IgD-negative memory B cell (primary cell): Measurements from ENCODE around the gene U2AF2. TPM values are rescaled to one million over a fixed set of nuclear protein-coding genes. Genes with fewer than 3 reads are reported as not detected.

ENCODE experiments used
- H3K27ac Mint-ChIP-seq, 3 donors: one replicate each; pipeline ENCODE4 v1.8.0; 2020 to 2022; ENCODE audit warnings: mild to moderate bottlenecking in 3 of 3, mixed read lengths in 3 of 3, moderate library complexity in 1 of 3
- H3K27me3 Mint-ChIP-seq: one replicate; pipeline ENCODE4 v1.8.0; 2021; ENCODE audit warnings: mixed read lengths
- H3K36me3 Mint-ChIP-seq: one replicate; pipeline ENCODE4 v1.8.0; 2020; ENCODE audit warnings: mild to moderate bottlenecking, mixed read lengths
- H3K4me1 Mint-ChIP-seq, 3 donors: one replicate each; pipeline ENCODE4 v1.8.0; 2020 to 2022; ENCODE audit warnings: mixed read lengths in 3 of 3, mild to moderate bottlenecking in 1 of 3
- H3K4me3 Mint-ChIP-seq, 4 donors: one replicate each; pipeline ENCODE4 v1.8.0; 2020 to 2022; ENCODE audit warnings: mild to moderate bottlenecking in 4 of 4, mixed read lengths in 4 of 4, moderate library complexity in 3 of 4
- H3K9me3 Mint-ChIP-seq, 3 donors: one replicate each; pipeline ENCODE4 v1.8.0; 2020 to 2021; ENCODE audit warnings: mixed read lengths in 3 of 3, mild to moderate bottlenecking in 1 of 3
- polyA plus RNA-seq: library from polyadenylated mRNA; unstranded; fragments of 300-500 nt; fragmentation: Illumina TruSeq; gene quantifications from one replicate; pipeline ENCODE4 v1.2.3, GENCODE V29; 2021

The U2AF2 gene
- polyA plus RNA-seq, 1 donor from 2014 or later, result 14.2 TPM

GRCh38 chr19:55667958-55668357, 13.1 kb downstream of the U2AF2 start:
- H3K27me3 Mint-ChIP-seq, result no peaks in the 10 kb centered on the region
- no peaks in the 10 kb centered on the region for H3K9me3 Mint-ChIP-seq
- H3K36me3 Mint-ChIP-seq, result no peaks in the 10 kb centered on the region
- H3K4me3 Mint-ChIP-seq, result no peak overlapping the region
- peak overlapping the region in 2 of 3 donors; percentile 25 to 76 for H3K27ac Mint-ChIP-seq
- peaks cover 6 to 13% (median 10%) of the 10 kb centered on the region in 3 donors for H3K4me1 Mint-ChIP-seq

GRCh38 chr19:55668603-55669348, 13.9 kb downstream of the U2AF2 start:
- Mint-ChIP-seq H3K4me1 (peaks cover 4 to 13% (median 10%) of the 10 kb centered on the region in 3 donors), H3K4me3 (no peak overlapping the region), H3K36me3 (no peaks in the 10 kb centered on the region), H3K9me3 (no peaks in the 10 kb centered on the region), H3K27me3 (no peaks in the 10 kb centered on the region), H3K27ac (peak overlapping the region in 1 of 3 donors; percentile 65)

GRCh38 chr19:55669418-55670279, 14.8 kb downstream of the U2AF2 start:
- no peaks in the 10 kb centered on the region for H3K9me3 Mint-ChIP-seq
- peak overlapping the region in 1 of 3 donors; percentile 65 for H3K27ac Mint-ChIP-seq
- peaks cover 4 to 15% (median 10%) of the 10 kb centered on the region in 3 donors for H3K4me1 Mint-ChIP-seq
- H3K36me3 Mint-ChIP-seq, result no peaks in the 10 kb centered on the region
- no peaks in the 10 kb centered on the region for H3K27me3 Mint-ChIP-seq
- H3K4me3 Mint-ChIP-seq, result peak overlapping the region in 1 of 4 donors; percentile 57

GRCh38 chr19:55670280-55671053, 15.6 kb downstream of the U2AF2 start:
- peak overlapping the region in 2 of 3 donors; percentile 18 to 82 for H3K27ac Mint-ChIP-seq
- no peaks in the 10 kb centered on the region for H3K9me3 Mint-ChIP-seq
- H3K36me3 Mint-ChIP-seq, result no peaks in the 10 kb centered on the region
- no peaks in the 10 kb centered on the region for H3K27me3 Mint-ChIP-seq
- H3K4me3 Mint-ChIP-seq, result peak overlapping the region in 2 of 4 donors; percentile 57 to 69
- peaks cover 6 to 15% (median 10%) of the 10 kb centered on the region in 3 donors for H3K4me1 Mint-ChIP-seq

- Mint-ChIP-seq H3K4me1 (peaks cover 8 to 17% (median 12%) of the 10 kb centered on the region in 3 donors), H3K36me3 (no peaks in the 10 kb centered on the region), H3K9me3 (no peaks in the 10 kb centered on the region), H3K27ac (peak overlapping the region in 2 of 3 donors; percentile 18 to 82), H3K27me3 (no peaks in the 10 kb centered on the region), H3K4me3 (peak overlapping the region in 2 of 4 donors; percentile 33 to 44)
Measured at GRCh38 chr19:55671054-55671378, 16.2 kb downstream of the U2AF2 start.

GRCh38 chr19:55672418-55672817, 17.6 kb downstream of the U2AF2 start:
- peak overlapping the region in 2 of 4 donors; percentile 58 to 79 for H3K4me3 Mint-ChIP-seq
- H3K4me1 Mint-ChIP-seq, result peaks cover 20 to 30% (median 26%) of the 10 kb centered on the region in 3 donors
- H3K27ac Mint-ChIP-seq, result peak overlapping the region; percentile 17 to 91 (median 62)
- H3K36me3 Mint-ChIP-seq, result peaks cover 2% of the 10 kb centered on the region
- no peaks in the 10 kb centered on the region for H3K9me3 Mint-ChIP-seq
- no peaks in the 10 kb centered on the region for H3K27me3 Mint-ChIP-seq

GRCh38 chr19:55673465-55673864, 18.6 kb downstream of the U2AF2 start:
- Mint-ChIP-seq H3K36me3 (peaks cover 2% of the 10 kb centered on the region), H3K4me3 (peak overlapping the region in 3 of 4 donors; percentile 33 to 80 (median 55)), H3K4me1 (peaks cover 30 to 40% (median 36%) of the 10 kb centered on the region in 3 donors), H3K27me3 (no peaks in the 10 kb centered on the region), H3K9me3 (no peaks in the 10 kb centered on the region), H3K27ac (peak overlapping the region; percentile 87 to 91 (median 90))

- Mint-ChIP-seq H3K36me3 (peaks cover 2% of the 10 kb centered on the region), H3K27ac (peak overlapping the region; percentile 87 to 91 (median 90)), H3K4me3 (peak overlapping the region in 3 of 4 donors; percentile 33 to 80 (median 55)), H3K4me1 (peaks cover 35 to 44% (median 40%) of the 10 kb centered on the region in 3 donors), H3K9me3 (no peaks in the 10 kb centered on the region), H3K27me3 (no peaks in the 10 kb centered on the region)
Measured at GRCh38 chr19:55673889-55674288, 19.1 kb downstream of the U2AF2 start.

- Mint-ChIP-seq H3K27me3 (peaks cover under 1% of the 10 kb centered on the region), H3K36me3 (peaks cover 3% of the 10 kb centered on the region), H3K4me1 (peaks cover 35 to 49% (median 45%) of the 10 kb centered on the region in 3 donors), H3K27ac (peak overlapping the region; percentile 90 to 98 (median 96)), H3K4me3 (peak overlapping the region; percentile 41 to 91 (median 65)), H3K9me3 (no peaks in the 10 kb centered on the region)
Measured at GRCh38 chr19:55674459-55674840, 19.6 kb downstream of the U2AF2 start.

- Mint-ChIP-seq H3K27me3 (peaks cover 2% of the 10 kb centered on the region), H3K36me3 (peaks cover 5% of the 10 kb centered on the region), H3K27ac (peak within 1 kb of the TSS; percentile 96 to 99 (median 98)), H3K4me3 (peak within 1 kb of the TSS; percentile 91 to 98 (median 97)), H3K4me1 (peaks cover 40 to 53% (median 45%) of the 10 kb centered on the region in 3 donors), H3K9me3 (no peaks in the 10 kb centered on the region)
Measured at GRCh38 chr19:55674841-55675660, 20.2 kb downstream of the U2AF2 start, which contains the start of gene EPN1. EPN1 (plus strand) TSS chr19:55675226; CDS start chr19:55678628, 3,402 bp downstream.

GRCh38 chr19:55675661-55676354, 21.0 kb downstream of the U2AF2 start:
- peaks cover 2% of the 10 kb centered on the region for H3K27me3 Mint-ChIP-seq
- H3K27ac Mint-ChIP-seq, result peak overlapping the region; percentile 98 to 99 (median 99)
- no peaks in the 10 kb centered on the region for H3K9me3 Mint-ChIP-seq
- peaks cover 41 to 54% (median 45%) of the 10 kb centered on the region in 3 donors for H3K4me1 Mint-ChIP-seq
- H3K36me3 Mint-ChIP-seq, result peaks cover 5% of the 10 kb centered on the region
- H3K4me3 Mint-ChIP-seq, result peak overlapping the region; percentile 91 to 98 (median 97)

- Mint-ChIP-seq H3K27ac (peak overlapping the region; percentile 98 to 99 (median 99)), H3K4me3 (peak overlapping the region; percentile 91 to 98 (median 97)), H3K9me3 (no peaks in the 10 kb centered on the region), H3K27me3 (peaks cover 2% of the 10 kb centered on the region), H3K4me1 (peaks cover 40 to 50% (median 45%) of the 10 kb centered on the region in 3 donors), H3K36me3 (peaks cover 5% of the 10 kb centered on the region)
Measured at GRCh38 chr19:55676383-55676782, 21.5 kb downstream of the U2AF2 start.

- peak overlapping the region; percentile 98 to 99 (median 99) for H3K27ac Mint-ChIP-seq
- peaks cover 38 to 48% (median 45%) of the 10 kb centered on the region in 3 donors for H3K4me1 Mint-ChIP-seq
- peak overlapping the region; percentile 91 to 98 (median 97) for H3K4me3 Mint-ChIP-seq
- H3K36me3 Mint-ChIP-seq, result peaks cover 5% of the 10 kb centered on the region
- no peaks in the 10 kb centered on the region for H3K9me3 Mint-ChIP-seq
- peaks cover 2% of the 10 kb centered on the region for H3K27me3 Mint-ChIP-seq
Measured at GRCh38 chr19:55676889-55677505, 22.2 kb downstream of the U2AF2 start.
